Esophagus squamous epithelium (tissue), 4 donors: ENCODE results near the gene CXADR.

Source experiments
- POLR2A ChIP-seq, 4 donors: fragments of 450-650 bp; IDR thresholded peaks; one replicate each; pipeline ENCODE4 v1.6.1; 2017; ENCODE audit warnings: antibody characterized with exemption in 4 of 4, mild to moderate bottlenecking in 4 of 4, moderate library complexity in 3 of 4
- TF ChIP-seq, protein P1 (sequence below), 6 experiments: fragments of 450-650 bp in 4 of 6; fragments of 200-600 bp in 2 of 6; sonication (generic) in 2 of 6; IDR thresholded peaks; one replicate each; pipeline ENCODE4 v1.5.1; 2016 to 2019; ENCODE audit warnings: antibody characterized with exemption in 6 of 6, mild to moderate bottlenecking in 4 of 6, moderate library complexity in 4 of 6

DNA sequence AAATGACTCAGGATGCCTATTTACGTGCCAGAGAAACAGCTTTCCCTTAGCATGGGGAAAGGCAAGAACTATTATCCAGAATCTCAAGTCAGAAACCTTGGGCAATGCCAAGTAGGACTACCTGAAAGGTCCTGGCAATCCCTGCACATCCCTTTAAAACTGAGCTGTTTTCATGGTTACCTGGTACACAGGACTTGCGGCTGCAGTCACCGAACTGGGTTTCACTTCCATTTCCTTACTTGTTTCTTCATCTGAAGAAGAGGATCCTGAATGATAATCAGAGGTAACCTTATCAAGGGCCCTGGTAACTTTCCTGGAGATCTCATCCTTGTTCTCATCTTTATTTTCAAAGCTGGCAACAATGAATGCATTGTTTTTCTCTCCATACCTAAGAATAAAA lies 85.6 kb downstream of the CXADR start:
- TF ChIP-seq, protein P1, sequence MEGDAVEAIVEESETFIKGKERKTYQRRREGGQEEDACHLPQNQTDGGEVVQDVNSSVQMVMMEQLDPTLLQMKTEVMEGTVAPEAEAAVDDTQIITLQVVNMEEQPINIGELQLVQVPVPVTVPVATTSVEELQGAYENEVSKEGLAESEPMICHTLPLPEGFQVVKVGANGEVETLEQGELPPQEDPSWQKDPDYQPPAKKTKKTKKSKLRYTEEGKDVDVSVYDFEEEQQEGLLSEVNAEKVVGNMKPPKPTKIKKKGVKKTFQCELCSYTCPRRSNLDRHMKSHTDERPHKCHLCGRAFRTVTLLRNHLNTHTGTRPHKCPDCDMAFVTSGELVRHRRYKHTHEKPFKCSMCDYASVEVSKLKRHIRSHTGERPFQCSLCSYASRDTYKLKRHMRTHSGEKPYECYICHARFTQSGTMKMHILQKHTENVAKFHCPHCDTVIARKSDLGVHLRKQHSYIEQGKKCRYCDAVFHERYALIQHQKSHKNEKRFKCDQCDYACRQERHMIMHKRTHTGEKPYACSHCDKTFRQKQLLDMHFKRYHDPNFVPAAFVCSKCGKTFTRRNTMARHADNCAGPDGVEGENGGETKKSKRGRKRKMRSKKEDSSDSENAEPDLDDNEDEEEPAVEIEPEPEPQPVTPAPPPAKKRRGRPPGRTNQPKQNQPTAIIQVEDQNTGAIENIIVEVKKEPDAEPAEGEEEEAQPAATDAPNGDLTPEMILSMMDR (IDR thresholded peaks at IDR 0.05): no peak
- TF ChIP-seq POLR2A (IDR thresholded peaks at IDR 0.05): no peak
